ENCODE data around the gene PXDN.

PXDN gene

DNA sequence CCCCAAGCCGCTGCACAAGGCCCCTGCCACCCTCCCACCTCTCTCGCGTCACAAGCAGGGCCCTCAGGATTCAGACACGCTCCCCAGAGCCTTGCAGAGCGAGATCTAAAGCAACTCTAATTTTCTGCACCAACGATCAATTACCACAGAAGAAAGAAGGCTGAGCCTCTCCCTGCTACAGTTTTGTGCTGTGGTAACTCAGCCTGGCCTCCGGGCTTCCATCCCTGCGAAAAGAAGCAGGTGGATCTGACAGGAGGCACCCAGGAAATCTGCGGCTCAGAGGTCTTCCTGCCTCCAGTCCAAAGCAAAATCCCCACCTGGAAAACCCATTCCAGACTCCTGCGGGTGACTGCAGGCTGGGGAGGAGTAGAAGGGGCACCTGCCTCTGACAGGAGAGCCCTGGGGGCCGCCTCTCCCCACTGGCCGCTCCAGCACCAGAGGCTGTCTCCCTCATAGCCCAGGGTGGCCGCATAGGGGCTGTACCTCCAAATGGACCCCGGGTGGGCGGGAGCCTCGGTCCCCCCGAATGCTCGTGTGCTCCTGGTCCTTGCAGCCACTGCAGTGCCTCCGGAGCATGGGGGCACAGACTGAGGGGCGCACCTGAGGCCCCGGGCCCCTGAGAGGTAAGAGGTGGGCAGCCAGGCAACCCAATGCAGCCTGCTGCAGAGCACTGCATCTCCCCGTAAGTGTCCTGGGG, 31.0 kb downstream of the PXDN start:
- H3K27ac ChIP-seq (ENCODE audit: low read depth, low read length) = no peak overlapping the region
- no peaks in the 10 kb centered on the region for H3K36me3 ChIP-seq (ENCODE audit: control insufficient read depth, low read length)
- no peaks in the 10 kb centered on the region for H3F3A ChIP-seq (ENCODE audit: control insufficient read depth, insufficient read depth)
- H3K4me3 ChIP-seq (ENCODE audit: low read length) = no peak overlapping the region
- H4K20me1 ChIP-seq (ENCODE audit: control insufficient read depth, insufficient read depth, low read depth, low read length) = no peaks in the 10 kb centered on the region
- TF ChIP-seq, protein P1, sequence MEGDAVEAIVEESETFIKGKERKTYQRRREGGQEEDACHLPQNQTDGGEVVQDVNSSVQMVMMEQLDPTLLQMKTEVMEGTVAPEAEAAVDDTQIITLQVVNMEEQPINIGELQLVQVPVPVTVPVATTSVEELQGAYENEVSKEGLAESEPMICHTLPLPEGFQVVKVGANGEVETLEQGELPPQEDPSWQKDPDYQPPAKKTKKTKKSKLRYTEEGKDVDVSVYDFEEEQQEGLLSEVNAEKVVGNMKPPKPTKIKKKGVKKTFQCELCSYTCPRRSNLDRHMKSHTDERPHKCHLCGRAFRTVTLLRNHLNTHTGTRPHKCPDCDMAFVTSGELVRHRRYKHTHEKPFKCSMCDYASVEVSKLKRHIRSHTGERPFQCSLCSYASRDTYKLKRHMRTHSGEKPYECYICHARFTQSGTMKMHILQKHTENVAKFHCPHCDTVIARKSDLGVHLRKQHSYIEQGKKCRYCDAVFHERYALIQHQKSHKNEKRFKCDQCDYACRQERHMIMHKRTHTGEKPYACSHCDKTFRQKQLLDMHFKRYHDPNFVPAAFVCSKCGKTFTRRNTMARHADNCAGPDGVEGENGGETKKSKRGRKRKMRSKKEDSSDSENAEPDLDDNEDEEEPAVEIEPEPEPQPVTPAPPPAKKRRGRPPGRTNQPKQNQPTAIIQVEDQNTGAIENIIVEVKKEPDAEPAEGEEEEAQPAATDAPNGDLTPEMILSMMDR (IDR thresholded peaks at IDR 0.05; ENCODE audit: low read depth, low read length, poor library complexity, severe bottlenecking) = no peak
- no peak for TF ChIP-seq EZH2phosphoT487 (IDR thresholded peaks at IDR 0.05; ENCODE audit: borderline replicate concordance, low read length)
- no peaks in the 10 kb centered on the region for H3K79me2 ChIP-seq (ENCODE audit: control insufficient read depth, low read length)
- no peaks in the 10 kb centered on the region for H3K27me3 ChIP-seq (ENCODE audit: control insufficient read depth, low read length)
- H3K9me3 ChIP-seq (ENCODE audit: control insufficient read depth, insufficient read depth, low read length) = peaks cover 23% of the 10 kb centered on the region
- H3K4me2 ChIP-seq (ENCODE audit: low read length) = no peak overlapping the region
- no peaks in the 10 kb centered on the region for H3K4me1 ChIP-seq (ENCODE audit: control insufficient read depth, low read length)
- H3K9me2 ChIP-seq (replicated peaks; ENCODE audit: control insufficient read depth, low read length) = no peaks in the 10 kb centered on the region

DNA sequence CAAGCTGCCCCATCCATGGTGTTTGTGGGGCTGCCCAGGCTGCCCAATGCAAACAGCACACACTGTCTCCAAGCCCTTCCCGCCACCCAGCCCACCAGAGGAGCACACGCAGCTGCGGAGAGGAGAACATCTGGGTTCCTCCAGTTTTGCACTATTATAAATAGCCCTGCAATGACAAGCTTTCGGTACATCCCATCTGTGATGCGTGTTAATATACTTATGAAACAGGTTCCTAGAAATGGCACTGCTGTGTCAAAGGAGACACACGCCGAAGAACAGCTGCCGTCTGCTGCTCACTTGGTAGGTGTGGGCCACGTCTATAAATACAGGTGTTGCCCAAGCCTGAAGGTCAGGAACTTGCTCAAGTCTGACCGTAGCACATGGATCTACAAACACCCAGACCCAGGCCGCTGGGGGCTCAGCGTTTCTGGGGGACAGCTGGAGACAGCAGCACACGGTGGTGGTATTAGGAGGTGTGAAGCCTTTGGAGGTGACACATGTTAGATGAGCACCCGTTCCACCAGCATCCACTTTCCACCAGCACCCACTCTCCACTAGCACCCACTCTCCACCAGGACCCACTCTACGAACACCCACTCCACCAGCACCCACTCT, 34.3 kb downstream of the PXDN start:
- no peaks in the 10 kb centered on the region for H4K20me1 ChIP-seq (ENCODE audit: control insufficient read depth, insufficient read depth, low read depth, low read length)
- no peaks in the 10 kb centered on the region for H3K79me2 ChIP-seq (ENCODE audit: control insufficient read depth, low read length)
- H3K4me3 ChIP-seq (ENCODE audit: low read length) = no peak overlapping the region
- TF ChIP-seq EZH2phosphoT487 (IDR thresholded peaks at IDR 0.05; ENCODE audit: borderline replicate concordance, low read length) = no peak
- TF ChIP-seq, protein P1 (IDR thresholded peaks at IDR 0.05; ENCODE audit: low read depth, low read length, poor library complexity, severe bottlenecking) = no peak
- no peak overlapping the region for H3K27ac ChIP-seq (ENCODE audit: low read depth, low read length)
- no peak overlapping the region for H3K4me2 ChIP-seq (ENCODE audit: low read length)
- H3K4me1 ChIP-seq (ENCODE audit: control insufficient read depth, low read length) = no peaks in the 10 kb centered on the region
- H3K36me3 ChIP-seq (ENCODE audit: control insufficient read depth, low read length) = no peaks in the 10 kb centered on the region
- H3K9me3 ChIP-seq (ENCODE audit: control insufficient read depth, insufficient read depth, low read length) = peaks cover 9% of the 10 kb centered on the region; the same call in 1 of the 2 replicates
- H3F3A ChIP-seq (ENCODE audit: control insufficient read depth, insufficient read depth) = no peaks in the 10 kb centered on the region
- no peaks in the 10 kb centered on the region for H3K9me2 ChIP-seq (replicated peaks; ENCODE audit: control insufficient read depth, low read length)
- H3K27me3 ChIP-seq (ENCODE audit: control insufficient read depth, low read length) = no peaks in the 10 kb centered on the region

DNA sequence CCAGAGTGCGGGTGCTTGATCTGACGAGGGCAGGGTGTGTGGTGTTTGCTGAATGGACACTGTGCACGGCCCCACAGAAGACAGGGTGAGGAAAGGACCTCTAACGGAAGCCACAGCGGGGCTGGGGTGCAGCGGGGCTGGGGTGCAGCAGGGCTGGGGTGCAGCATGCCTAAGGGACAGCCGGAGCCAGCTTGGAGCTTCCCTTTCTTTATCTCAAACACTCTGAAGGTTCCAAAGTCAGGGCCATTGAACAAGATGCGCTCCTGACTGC, 35.0 kb downstream of the PXDN start:
- Histone ChIP-seq H4K20me1 (ENCODE audit: control insufficient read depth, insufficient read depth, low read depth, low read length) (no peaks in the 10 kb centered on the region), H3K36me3 (ENCODE audit: control insufficient read depth, low read length) (no peaks in the 10 kb centered on the region), H3K9me2 (replicated peaks; ENCODE audit: control insufficient read depth, low read length) (no peaks in the 10 kb centered on the region), H3K79me2 (ENCODE audit: control insufficient read depth, low read length) (no peaks in the 10 kb centered on the region), H3K4me3 (ENCODE audit: low read length) (no peak overlapping the region), H3K27me3 (ENCODE audit: control insufficient read depth, low read length) (no peaks in the 10 kb centered on the region), H3K27ac (ENCODE audit: low read depth, low read length) (no peak overlapping the region), H3K4me2 (ENCODE audit: low read length) (no peak overlapping the region), H3K9me3 (ENCODE audit: control insufficient read depth, insufficient read depth, low read length) (peaks cover 9% of the 10 kb centered on the region; the same call in 1 of the 2 replicates), H3F3A (ENCODE audit: control insufficient read depth, insufficient read depth) (no peaks in the 10 kb centered on the region), H3K4me1 (ENCODE audit: control insufficient read depth, low read length) (no peaks in the 10 kb centered on the region)
- no peak for TF ChIP-seq EZH2phosphoT487 (IDR thresholded peaks at IDR 0.05; ENCODE audit: borderline replicate concordance, low read length)
- TF ChIP-seq, protein P1 (IDR thresholded peaks at IDR 0.05; ENCODE audit: low read depth, low read length, poor library complexity, severe bottlenecking) = no peak

Measured in DOHH2 (cell line).